ENCODE measurements around the gene DVL3. TPM values are rescaled to one million over a fixed set of nuclear protein-coding genes. Genes with fewer than 3 reads are reported as not detected.
"Not testable (repeated sequence)": the region's sequence is repeated elsewhere in the genome, so short reads cannot be mapped to it uniquely, and the experiment has no call there.

The DVL3 gene
- total RNA-seq, 3 donors from 2014 or later: 63.3 to 104 (median 69.1) TPM

GRCh38 chr3:184157206-184157605 is 2.0 kb downstream of the DVL3 start:
- intact Hi-C loops (cut with DNase I, micrococcal nuclease): no loop called here
- no peak for DNase-seq
- no peak for TF ChIP-seq CTCF (IDR thresholded peaks at IDR 0.05)
- no peak for ATAC-seq
- Histone ChIP-seq H3K4me1 (ENCODE audit: low read depth) (peaks cover 17% of the 10 kb centered on the region), H3K4me3 (no peak overlapping the region), H3K36me3 (ENCODE audit: low read depth) (no peaks in the 10 kb centered on the region), H3K9me3 (no peaks in the 10 kb centered on the region)

- H3K4me1 ChIP-seq (ENCODE audit: low read depth): peaks cover 17% of the 10 kb centered on the region
- no peak for TF ChIP-seq CTCF (IDR thresholded peaks at IDR 0.05)
- no peak overlapping the region for H3K4me3 ChIP-seq
- H3K9me3 ChIP-seq: no peaks in the 10 kb centered on the region
- intact Hi-C loops (cut with DNase I, micrococcal nuclease): no loop called here
- ATAC-seq: no peak
- no peak for DNase-seq
- no peaks in the 10 kb centered on the region for H3K36me3 ChIP-seq (ENCODE audit: low read depth)
Observed at GRCh38 chr3:184158404-184158803, 3.2 kb downstream of the DVL3 start.

- Histone ChIP-seq H3K36me3 (ENCODE audit: low read depth) (no peaks in the 10 kb centered on the region), H3K4me1 (ENCODE audit: low read depth) (peaks cover 17% of the 10 kb centered on the region), H3K4me3 (no peak overlapping the region), H3K9me3 (no peaks in the 10 kb centered on the region)
- no peak for TF ChIP-seq CTCF (IDR thresholded peaks at IDR 0.05)
- intact Hi-C loops (cut with DNase I, micrococcal nuclease): no loop called here
- DNase-seq (no peak), ATAC-seq (no peak)
Observed at GRCh38 chr3:184160456-184160855, 5.3 kb downstream of the DVL3 start.

- H3K4me1 ChIP-seq (ENCODE audit: low read depth); H3K9me3 ChIP-seq; intact Hi-C loops (cut with DNase I, micrococcal nuclease); ATAC-seq; DNase-seq; H3K36me3 ChIP-seq (ENCODE audit: low read depth); H3K4me3 ChIP-seq: not testable (repeated sequence)
Observed at GRCh38 chr3:184162571-184163070, 7.4 kb downstream of the DVL3 start.

GRCh38 chr3:184164648-184165330 is 9.6 kb downstream of the DVL3 start:
- ATAC-seq: no peak
- no peak for TF ChIP-seq CTCF (IDR thresholded peaks at IDR 0.05)
- Histone ChIP-seq H3K4me3 (no peak overlapping the region), H3K36me3 (ENCODE audit: low read depth) (no peaks in the 10 kb centered on the region), H3K4me1 (ENCODE audit: low read depth) (no peaks in the 10 kb centered on the region), H3K9me3 (no peaks in the 10 kb centered on the region)
- no peak for DNase-seq
- intact Hi-C loops (cut with DNase I, micrococcal nuclease): no loop called here

GRCh38 chr3:184165543-184165942 is 10.4 kb downstream of the DVL3 start:
- intact Hi-C loops (cut with DNase I, micrococcal nuclease): no loop called here
- no peaks in the 10 kb centered on the region for H3K9me3 ChIP-seq
- H3K36me3 ChIP-seq (ENCODE audit: low read depth): no peaks in the 10 kb centered on the region
- ATAC-seq: no peak
- no peaks in the 10 kb centered on the region for H3K4me1 ChIP-seq (ENCODE audit: low read depth)
- no peak for TF ChIP-seq CTCF (IDR thresholded peaks at IDR 0.05)
- no peak for DNase-seq
- H3K4me3 ChIP-seq: no peak overlapping the region
